GM19397 (cell line): ENCODE results near the gene RSPO1.

Experiments used
- ATAC-seq: cut with Tn5 transposase; IDR thresholded peaks from one replicate; pipeline ENCODE4 v1.9.1; 2021; ENCODE audit warnings: mild to moderate bottlenecking, moderate library complexity; ENCODE audit not compliant: unreplicated experiment

The RSPO1 gene

GRCh38 chr1:37657620-37658412, 23.1 kb upstream of the RSPO1 start:
- ATAC-seq = no peak

GRCh38 chr1:37656881-37657280, 22.2 kb upstream of the RSPO1 start:
- ATAC-seq = no peak

DNA sequence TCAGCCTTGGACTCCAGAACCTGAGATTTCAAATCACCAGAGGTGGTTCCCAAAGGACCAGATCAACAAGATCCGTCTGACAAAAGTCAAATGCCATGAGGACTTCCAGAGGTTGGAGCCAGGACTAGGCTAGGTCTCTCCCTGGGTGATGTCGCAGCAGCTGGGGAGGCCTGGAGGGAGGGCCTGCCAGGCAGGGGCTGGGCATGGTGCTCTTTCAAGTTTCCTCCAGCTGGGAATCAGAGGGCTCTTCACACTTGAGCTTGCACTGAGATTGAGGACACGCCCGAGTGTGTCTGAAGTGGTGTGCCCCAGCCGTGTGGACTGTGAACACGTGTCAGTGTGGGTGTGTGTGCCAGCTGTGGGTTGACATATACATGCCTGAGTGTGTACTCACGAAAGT, 21.3 kb upstream of the RSPO1 start:
- ATAC-seq = no peak

- ATAC-seq = no peak
Observed at GRCh38 chr1:37655274-37655673, 20.6 kb upstream of the RSPO1 start.

DNA sequence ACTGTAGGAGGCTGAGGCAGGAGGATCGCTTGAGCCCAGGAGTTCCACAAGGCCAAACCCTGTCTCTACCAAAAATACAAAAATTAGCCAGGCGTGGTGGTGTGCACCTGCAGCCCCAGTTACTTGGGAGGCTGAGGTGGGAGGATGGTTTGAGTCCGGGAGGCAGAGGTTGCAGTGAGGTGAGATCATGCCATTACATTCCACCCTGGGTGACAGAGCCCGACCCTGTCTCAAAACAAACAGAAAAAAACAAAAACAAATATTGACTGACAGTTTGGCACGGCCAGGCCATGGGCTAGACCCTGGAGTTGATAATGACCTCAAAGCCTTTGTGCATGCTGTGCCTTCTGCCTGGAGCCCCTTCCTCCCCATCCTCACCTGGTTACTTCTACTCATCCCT, 19.2 kb upstream of the RSPO1 start:
- ATAC-seq = no peak

DNA sequence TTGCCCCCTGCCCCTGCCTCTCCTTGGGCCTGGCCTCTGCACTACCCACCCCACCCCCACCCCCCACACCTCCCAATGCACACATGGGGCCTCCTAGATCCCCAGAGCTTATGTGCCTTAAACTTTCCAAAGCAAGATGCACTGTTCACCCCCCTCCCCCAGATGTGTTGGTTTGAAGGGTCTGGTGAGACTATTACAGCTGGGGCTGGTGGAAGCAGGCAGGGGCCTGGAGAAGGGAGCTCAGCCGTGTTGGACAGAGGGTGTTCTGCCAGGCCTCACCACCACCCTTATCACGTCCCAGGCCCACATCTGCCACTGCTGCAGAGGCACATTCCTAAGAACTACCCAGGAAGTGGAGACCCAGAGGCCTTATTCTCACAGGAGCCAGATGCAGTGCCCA, 18.3 kb upstream of the RSPO1 start:
- no peak for ATAC-seq

- no peak for ATAC-seq
Observed at GRCh38 chr1:37651803-37652202, 17.1 kb upstream of the RSPO1 start.

- no peak for ATAC-seq
Observed at GRCh38 chr1:37650721-37651120, 16.0 kb upstream of the RSPO1 start.

DNA sequence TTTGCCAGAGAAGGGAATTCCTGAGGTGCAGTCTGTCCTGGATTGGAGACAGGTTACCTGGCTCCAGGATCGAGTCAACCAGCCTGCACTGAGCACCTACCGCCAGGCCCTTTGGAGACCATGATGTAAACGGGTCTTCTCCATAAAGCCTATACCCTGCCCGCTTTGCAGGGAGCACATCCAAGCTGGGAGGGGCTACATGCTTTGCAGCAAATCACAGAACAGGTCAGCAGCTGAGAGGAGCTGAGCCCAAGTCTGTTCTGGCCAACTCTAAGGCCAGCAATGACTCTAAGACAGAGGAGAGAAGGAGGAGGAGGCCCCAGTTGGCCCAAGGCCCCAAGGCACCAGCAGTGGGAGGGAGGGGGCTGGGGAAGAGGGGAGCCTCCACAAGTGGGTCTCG, 15.5 kb upstream of the RSPO1 start:
- no peak for ATAC-seq

DNA sequence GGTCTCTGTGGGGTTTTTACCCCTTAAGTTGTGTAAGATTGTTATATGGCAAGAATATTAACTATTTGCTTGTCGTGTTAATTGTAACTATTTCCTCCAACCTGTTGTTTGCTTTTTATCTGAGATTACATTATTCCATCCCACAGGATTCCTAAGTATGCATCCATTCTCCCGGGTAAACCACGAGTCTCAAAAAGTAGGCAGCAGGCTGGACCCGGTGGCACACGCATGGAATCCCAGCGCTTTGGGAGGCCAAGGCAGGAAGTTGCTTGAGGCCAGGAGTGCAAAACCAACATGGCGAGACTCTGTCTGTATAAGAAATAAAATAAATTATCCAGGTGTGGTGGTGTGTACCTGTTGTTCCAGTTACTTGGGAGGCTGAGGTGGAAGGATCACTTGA, 12.6 kb upstream of the RSPO1 start:
- ATAC-seq = no peak

GRCh38 chr1:37641059-37641458, 6.4 kb upstream of the RSPO1 start:
- ATAC-seq = no peak

DNA sequence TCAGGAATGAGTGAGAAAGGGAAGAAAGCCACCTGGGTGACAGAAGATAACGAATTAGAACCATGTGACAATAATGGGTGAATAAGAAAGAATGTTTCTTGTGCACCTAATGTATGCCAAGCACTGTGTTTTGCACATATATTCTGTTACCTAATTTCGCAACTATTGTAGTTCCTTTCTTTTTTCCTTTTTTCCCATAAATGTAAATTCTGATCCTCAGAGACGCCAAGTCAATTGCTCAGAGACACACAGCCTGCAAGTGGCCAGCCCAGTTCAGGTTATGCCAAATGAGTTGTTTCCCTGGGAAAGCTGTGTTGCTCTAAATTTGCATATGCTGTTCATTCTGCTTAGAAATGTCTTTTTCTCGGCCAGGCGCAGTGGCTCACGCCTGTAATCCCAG, 1.7 kb upstream of the RSPO1 start:
- ATAC-seq = no peak

DNA sequence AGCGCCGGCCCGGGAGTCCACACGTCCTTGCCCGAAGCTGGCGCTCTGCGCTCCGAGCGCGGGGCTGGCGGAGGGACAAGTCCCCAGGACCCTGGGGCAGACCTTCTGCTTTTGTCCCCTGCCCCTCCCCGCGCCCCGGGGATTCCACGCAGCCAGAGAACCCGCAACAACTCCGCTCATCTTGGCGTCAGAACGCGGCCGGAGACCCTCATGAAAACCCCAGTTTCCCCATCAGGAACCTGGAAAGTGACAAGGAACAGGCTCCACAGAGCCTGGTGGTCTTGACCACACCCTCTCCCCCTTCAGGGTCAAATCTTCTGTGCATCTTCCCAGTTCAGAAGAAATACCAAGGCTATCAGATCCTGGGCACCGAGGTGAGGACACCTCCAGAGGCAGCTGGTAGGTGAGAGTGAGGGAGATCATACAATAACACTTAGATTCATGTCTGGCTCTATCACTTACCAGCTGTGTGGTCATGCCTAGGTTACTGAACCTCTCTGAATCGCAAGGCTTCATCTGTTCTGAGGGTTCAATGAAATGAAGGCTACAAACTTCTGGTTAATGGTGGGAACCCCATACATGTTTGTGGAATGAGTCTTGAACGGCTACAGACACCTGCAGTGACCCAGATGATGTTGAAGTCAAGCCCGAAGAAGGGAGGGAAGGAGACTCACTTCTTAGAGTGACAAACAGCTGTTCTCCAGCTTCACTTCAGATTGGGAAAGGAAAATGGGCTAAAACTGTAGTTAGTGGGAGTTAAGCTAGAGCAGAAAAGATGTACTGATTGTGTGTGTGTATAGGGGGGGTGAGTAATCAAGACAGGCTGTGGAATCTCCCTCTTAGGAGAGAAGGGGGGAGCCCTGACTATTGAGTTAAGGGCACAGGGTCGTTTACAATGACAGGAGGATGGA, 555 bp upstream of the RSPO1 start:
- ATAC-seq = no peak

DNA sequence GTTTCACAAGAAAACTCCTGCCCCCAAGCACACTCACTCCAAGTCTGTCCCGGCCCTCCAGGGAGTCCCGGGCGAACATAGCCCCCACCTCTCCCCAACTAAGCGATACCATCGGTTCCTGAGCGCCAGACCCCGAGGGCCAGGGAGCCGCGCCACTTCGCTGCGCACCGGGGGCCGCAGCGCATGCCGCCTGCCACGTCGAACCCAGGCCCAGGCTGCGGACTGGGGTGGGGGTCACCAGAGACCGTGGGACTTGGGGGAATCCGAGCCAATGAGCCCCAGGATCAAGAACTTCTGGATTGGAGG, 801 bp downstream of the RSPO1 start:
- no peak for ATAC-seq

DNA sequence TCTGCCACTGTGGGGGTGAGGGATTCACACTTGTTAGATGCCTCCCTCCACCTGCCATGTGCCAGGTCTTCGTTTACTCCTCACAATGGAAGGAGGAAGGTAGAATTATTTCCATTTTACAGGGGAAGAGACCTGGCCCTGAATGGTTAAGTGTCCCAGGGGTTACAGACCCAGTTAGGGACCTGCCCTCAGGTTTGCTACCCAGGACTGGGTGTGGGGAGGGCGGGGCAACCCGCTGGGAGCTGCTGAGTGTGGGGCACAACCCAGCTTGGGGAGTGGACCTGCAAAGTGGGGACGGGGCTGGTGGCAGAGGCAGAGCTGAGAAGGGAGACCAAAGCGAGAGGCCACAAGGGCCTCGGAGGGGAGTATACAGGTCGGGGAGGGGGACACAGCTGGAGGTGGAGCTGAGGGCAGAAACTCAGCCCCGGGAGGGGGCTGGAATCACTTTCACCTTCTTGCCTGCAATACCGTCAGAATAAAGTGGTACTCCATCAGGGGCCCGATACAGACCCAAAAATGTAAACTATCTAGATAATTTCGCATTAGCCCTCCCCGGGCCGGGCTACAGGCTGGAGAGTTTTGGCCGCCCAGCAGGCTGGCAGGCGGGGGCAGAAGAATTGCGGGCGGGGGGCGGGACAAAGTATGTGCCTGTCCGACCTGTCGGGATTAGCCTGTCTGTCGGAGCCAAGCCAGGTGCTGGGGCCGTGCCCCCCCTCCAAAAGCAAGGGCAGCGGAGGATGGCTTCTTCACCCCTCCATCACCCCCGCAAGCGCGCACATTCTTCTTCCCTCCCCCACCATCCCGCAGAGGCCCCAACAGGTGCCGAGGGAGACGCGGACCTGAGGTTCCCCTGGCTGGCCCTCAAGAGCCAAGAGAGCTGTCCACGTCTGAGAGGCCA, 1.4 kb downstream of the RSPO1 start:
- ATAC-seq = no peak

DNA sequence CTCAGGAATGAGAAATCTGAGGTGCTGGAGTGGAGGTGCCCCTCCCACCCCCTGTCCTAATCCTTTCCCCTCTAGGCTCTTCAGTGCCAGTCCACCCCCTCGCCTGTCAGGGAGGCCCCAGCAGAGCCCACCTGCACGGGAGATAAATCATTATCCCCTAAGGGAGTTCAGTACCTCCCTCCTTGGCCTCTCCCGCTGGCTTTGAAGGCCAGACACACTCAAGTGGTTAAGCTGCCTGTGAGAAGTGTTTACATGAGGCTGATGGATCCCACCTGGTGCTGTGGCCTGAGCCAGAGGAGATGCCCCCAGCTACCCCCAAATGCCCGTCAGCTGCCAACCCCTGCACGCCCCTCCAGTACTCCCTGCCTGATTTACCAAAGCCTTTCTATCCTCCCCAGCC, 3.7 kb downstream of the RSPO1 start:
- no peak for ATAC-seq

- ATAC-seq = no peak
Observed at GRCh38 chr1:37630426-37631028, 4.2 kb downstream of the RSPO1 start.

GRCh38 chr1:37629726-37630425, 4.8 kb downstream of the RSPO1 start:
- ATAC-seq = no peak

DNA sequence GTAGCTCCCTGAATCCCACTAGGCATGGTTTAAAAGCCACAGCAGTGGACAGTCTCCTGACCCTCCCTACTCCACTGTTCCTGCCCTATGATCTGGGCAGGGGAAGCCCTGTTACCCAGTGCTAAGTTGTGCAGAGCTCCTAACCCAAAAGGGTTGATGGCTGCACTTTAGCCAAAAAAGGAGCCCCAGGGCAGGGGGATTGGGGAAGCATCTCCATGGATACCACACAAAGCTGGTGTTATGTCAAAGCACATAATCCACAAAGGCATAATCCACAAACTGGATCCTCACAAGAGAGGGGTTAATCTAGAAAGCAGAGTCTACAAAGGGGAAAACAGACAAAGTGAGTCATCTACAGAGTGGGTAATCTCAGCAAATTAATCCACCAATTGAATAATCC, 5.7 kb downstream of the RSPO1 start:
- ATAC-seq = no peak

DNA sequence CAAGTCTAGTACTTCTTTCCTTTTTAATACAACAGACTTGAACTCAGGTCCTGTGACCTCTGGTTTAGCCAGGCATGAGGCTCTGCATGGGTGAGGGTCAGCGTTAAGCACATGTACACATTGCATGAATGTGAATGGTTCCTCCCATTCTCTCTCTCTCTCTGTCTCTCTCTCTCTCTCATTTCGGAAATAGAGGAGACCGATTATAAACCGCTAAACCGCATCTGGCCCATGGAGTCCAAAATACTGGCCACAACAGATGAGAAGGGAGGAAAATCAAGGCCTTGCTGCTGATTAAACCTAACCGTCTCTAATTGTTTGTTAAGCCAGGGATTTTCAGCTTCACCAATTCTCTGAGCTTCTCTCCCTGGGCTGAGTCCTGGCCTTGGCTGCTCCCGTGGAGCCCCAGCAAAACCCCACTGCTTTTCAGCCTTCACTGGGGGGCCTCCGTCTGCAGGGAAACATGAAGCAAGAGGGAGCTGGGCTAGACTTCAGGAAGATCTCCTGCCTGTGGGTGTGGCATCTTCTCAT, 6.6 kb downstream of the RSPO1 start:
- no peak for ATAC-seq
